ENCODE results near the gene FAM124A.

Gene FAM124A

GRCh38 chr13:51233117-51233826 lies 11.1 kb downstream of the FAM124A start:
- no peak for TF ChIP-seq CTCF (IDR thresholded peaks at IDR 0.05; ENCODE audit: borderline replicate concordance, insufficient read depth, low read depth, low read length)
- no peak overlapping the region for H3K4me3 ChIP-seq (ENCODE audit: low read depth, low read length)

GRCh38 chr13:51234676-51235075 lies 12.5 kb downstream of the FAM124A start:
- no peak for TF ChIP-seq CTCF (IDR thresholded peaks at IDR 0.05; ENCODE audit: borderline replicate concordance, insufficient read depth, low read depth, low read length)

GRCh38 chr13:51235186-51235585 lies 13.0 kb downstream of the FAM124A start:
- TF ChIP-seq CTCF (IDR thresholded peaks at IDR 0.05; ENCODE audit: borderline replicate concordance, insufficient read depth, low read depth, low read length): no peak
- no peak overlapping the region for H3K4me3 ChIP-seq (ENCODE audit: low read depth, low read length)

More at GRCh38 chr13:51234676-51235075, 12.5 kb downstream of the FAM124A start:
- no peak overlapping the region for H3K4me3 ChIP-seq (ENCODE audit: low read depth, low read length)

GRCh38 chr13:51235756-51236490 lies 13.7 kb downstream of the FAM124A start:
- H3K4me3 ChIP-seq (ENCODE audit: low read depth, low read length): no peak overlapping the region
- TF ChIP-seq CTCF (IDR thresholded peaks at IDR 0.05; ENCODE audit: borderline replicate concordance, insufficient read depth, low read depth, low read length): no peak

- no peak for TF ChIP-seq CTCF (IDR thresholded peaks at IDR 0.05; ENCODE audit: borderline replicate concordance, insufficient read depth, low read depth, low read length)
- H3K4me3 ChIP-seq (ENCODE audit: low read depth, low read length): no peak overlapping the region
These were observed 14.2 kb downstream of the FAM124A start for GRCh38 chr13:51236491-51236792.

GRCh38 chr13:51237386-51237785 lies 15.2 kb downstream of the FAM124A start:
- no peak overlapping the region for H3K4me3 ChIP-seq (ENCODE audit: low read depth, low read length)
- TF ChIP-seq CTCF (IDR thresholded peaks at IDR 0.05; ENCODE audit: borderline replicate concordance, insufficient read depth, low read depth, low read length): no peak

- H3K4me3 ChIP-seq (ENCODE audit: low read depth, low read length): no peak overlapping the region
- TF ChIP-seq CTCF (IDR thresholded peaks at IDR 0.05; ENCODE audit: borderline replicate concordance, insufficient read depth, low read depth, low read length): no peak
These were observed 15.7 kb downstream of the FAM124A start for GRCh38 chr13:51237887-51238286.

Measured in GM12875 (cell line).